Prostate gland (tissue), 2 donors: Measurements from ENCODE around the gene DAP.

Experiments used
- CTCF ChIP-seq, 4 experiments: fragments of 200-600 bp in 2 of 4; fragments of 450-650 bp in 2 of 4; sonication (generic) in 2 of 4; IDR thresholded peaks; 1 replicate in 3 of 4; 2 replicates in 1 of 4; pipeline ENCODE4 v1.5.1; 2016 to 2019; ENCODE audit warnings: antibody characterized with exemption in 4 of 4, mild to moderate bottlenecking in 2 of 4, moderate library complexity in 2 of 4
- POLR2A ChIP-seq: fragments of 450-650 bp; IDR thresholded peaks from one replicate; pipeline ENCODE4 v1.6.1; 2016; ENCODE audit warnings: antibody characterized with exemption, mild to moderate bottlenecking
- POLR2AphosphoS5 ChIP-seq: sonication (generic); formaldehyde crosslinking; IDR thresholded peaks from one replicate; pipeline ENCODE4 v1.6.1; 2017; ENCODE audit warnings: antibody characterized with exemption

GRCh38 chr5:10762776-10763500 lies 1.9 kb upstream of the DAP start:
- no peak for TF ChIP-seq CTCF (IDR thresholded peaks at IDR 0.05)
- no peak for TF ChIP-seq POLR2A
- TF ChIP-seq POLR2AphosphoS5 = no peak
